Measurements from ENCODE around the gene CD7.

CD7 gene

GRCh38 chr17:82309656-82310570 lies 7.5 kb downstream of the CD7 start:
- WGBS, 2 experiments (ENCODE audit: insufficient coverage in 2 of 2): 90 to 94% methylated on average over 22 to 25 of the region's 27 CpGs
- H3K4me1 ChIP-seq (ENCODE audit: control insufficient read depth, insufficient read depth, low read length, poor library complexity, severe bottlenecking): no peaks in the 10 kb centered on the region
- no peaks in the 10 kb centered on the region for H3K36me3 ChIP-seq (ENCODE audit: control insufficient read depth, insufficient read depth, low read length)
- no peak overlapping the region for H3K27ac ChIP-seq (ENCODE audit: low read depth, low read length, severe bottlenecking)
- H3K4me3 ChIP-seq (ENCODE audit: extremely low read depth, insufficient read depth, low read length, poor library complexity, severe bottlenecking): no peak overlapping the region
- H3K9me3 ChIP-seq (ENCODE audit: control insufficient read depth, low read length): no peaks in the 10 kb centered on the region

GRCh38 chr17:82305727-82306300 lies 11.6 kb downstream of the CD7 start:
- 90 to 93% methylated on average over 11 to 20 of the region's 20 CpGs for WGBS, 2 experiments (ENCODE audit: insufficient coverage in 2 of 2)
- no peaks in the 10 kb centered on the region for H3K9me3 ChIP-seq (ENCODE audit: control insufficient read depth, low read length)
- H3K36me3 ChIP-seq (ENCODE audit: control insufficient read depth, insufficient read depth, low read length): no peaks in the 10 kb centered on the region
- no peak overlapping the region for H3K4me3 ChIP-seq (ENCODE audit: extremely low read depth, insufficient read depth, low read length, poor library complexity, severe bottlenecking)
- H3K4me1 ChIP-seq (ENCODE audit: control insufficient read depth, insufficient read depth, low read length, poor library complexity, severe bottlenecking): peaks cover 8% of the 10 kb centered on the region
- no peak overlapping the region for H3K27ac ChIP-seq (ENCODE audit: low read depth, low read length, severe bottlenecking)

GRCh38 chr17:82304826-82305726 lies 12.3 kb downstream of the CD7 start:
- Histone ChIP-seq H3K27ac (ENCODE audit: low read depth, low read length, severe bottlenecking) (no peak overlapping the region), H3K9me3 (ENCODE audit: control insufficient read depth, low read length) (no peaks in the 10 kb centered on the region), H3K4me1 (ENCODE audit: control insufficient read depth, insufficient read depth, low read length, poor library complexity, severe bottlenecking) (peaks cover 8% of the 10 kb centered on the region), H3K4me3 (ENCODE audit: extremely low read depth, insufficient read depth, low read length, poor library complexity, severe bottlenecking) (no peak overlapping the region), H3K36me3 (ENCODE audit: control insufficient read depth, insufficient read depth, low read length) (no peaks in the 10 kb centered on the region)
- 86 to 88% methylated on average over 19 to 23 of the region's 23 CpGs for WGBS, 2 experiments (ENCODE audit: insufficient coverage in 2 of 2)

GRCh38 chr17:82303944-82304808 lies 13.2 kb downstream of the CD7 start:
- H3K9me3 ChIP-seq (ENCODE audit: control insufficient read depth, low read length): no peaks in the 10 kb centered on the region
- no peak overlapping the region for H3K4me3 ChIP-seq (ENCODE audit: extremely low read depth, insufficient read depth, low read length, poor library complexity, severe bottlenecking)
- 74 to 82% methylated on average over 10 to 14 of the region's 26 CpGs for WGBS, 2 experiments (ENCODE audit: insufficient coverage in 2 of 2)
- H3K36me3 ChIP-seq (ENCODE audit: control insufficient read depth, insufficient read depth, low read length): no peaks in the 10 kb centered on the region
- H3K27ac ChIP-seq (ENCODE audit: low read depth, low read length, severe bottlenecking): no peak overlapping the region
- H3K4me1 ChIP-seq (ENCODE audit: control insufficient read depth, insufficient read depth, low read length, poor library complexity, severe bottlenecking): peaks cover 8% of the 10 kb centered on the region

GRCh38 chr17:82302991-82303943 lies 14.1 kb downstream of the CD7 start:
- H3K4me3 ChIP-seq (ENCODE audit: extremely low read depth, insufficient read depth, low read length, poor library complexity, severe bottlenecking): no peak overlapping the region
- H3K36me3 ChIP-seq (ENCODE audit: control insufficient read depth, insufficient read depth, low read length): no peaks in the 10 kb centered on the region
- 89 to 94% methylated on average over 28 to 32 of the region's 35 CpGs for WGBS, 2 experiments (ENCODE audit: insufficient coverage in 2 of 2)
- no peak overlapping the region for H3K27ac ChIP-seq (ENCODE audit: low read depth, low read length, severe bottlenecking)
- H3K4me1 ChIP-seq (ENCODE audit: control insufficient read depth, insufficient read depth, low read length, poor library complexity, severe bottlenecking): peaks cover 8% of the 10 kb centered on the region
- H3K9me3 ChIP-seq (ENCODE audit: control insufficient read depth, low read length): no peaks in the 10 kb centered on the region

GRCh38 chr17:82302568-82302963 lies 14.8 kb downstream of the CD7 start:
- H3K4me3 ChIP-seq (ENCODE audit: extremely low read depth, insufficient read depth, low read length, poor library complexity, severe bottlenecking): no peak overlapping the region
- no peaks in the 10 kb centered on the region for H3K9me3 ChIP-seq (ENCODE audit: control insufficient read depth, low read length)
- H3K36me3 ChIP-seq (ENCODE audit: control insufficient read depth, insufficient read depth, low read length): no peaks in the 10 kb centered on the region
- 92 to 95% methylated on average over 9 to 14 of the region's 15 CpGs for WGBS, 2 experiments (ENCODE audit: insufficient coverage in 2 of 2)
- no peak overlapping the region for H3K27ac ChIP-seq (ENCODE audit: low read depth, low read length, severe bottlenecking)
- H3K4me1 ChIP-seq (ENCODE audit: control insufficient read depth, insufficient read depth, low read length, poor library complexity, severe bottlenecking): peaks cover 12% of the 10 kb centered on the region

GRCh38 chr17:82301916-82302567 lies 15.4 kb downstream of the CD7 start:
- peaks cover 16% of the 10 kb centered on the region for H3K4me1 ChIP-seq (ENCODE audit: control insufficient read depth, insufficient read depth, low read length, poor library complexity, severe bottlenecking)
- 85 to 90% methylated on average over 17 to 19 of the region's 23 CpGs for whole genome bisulfite sequencing, 2 experiments (ENCODE audit: insufficient coverage in 2 of 2)
- no peaks in the 10 kb centered on the region for H3K9me3 ChIP-seq (ENCODE audit: control insufficient read depth, low read length)
- no peaks in the 10 kb centered on the region for H3K36me3 ChIP-seq (ENCODE audit: control insufficient read depth, insufficient read depth, low read length)
- H3K4me3 ChIP-seq (ENCODE audit: extremely low read depth, insufficient read depth, low read length, poor library complexity, severe bottlenecking): no peak overlapping the region
- H3K27ac ChIP-seq (ENCODE audit: low read depth, low read length, severe bottlenecking): no peak overlapping the region

- Histone ChIP-seq H3K4me1 (ENCODE audit: control insufficient read depth, insufficient read depth, low read length, poor library complexity, severe bottlenecking) (peaks cover 16% of the 10 kb centered on the region), H3K27ac (ENCODE audit: low read depth, low read length, severe bottlenecking) (no peak overlapping the region), H3K36me3 (ENCODE audit: control insufficient read depth, insufficient read depth, low read length) (no peaks in the 10 kb centered on the region), H3K9me3 (ENCODE audit: control insufficient read depth, low read length) (no peaks in the 10 kb centered on the region), H3K4me3 (ENCODE audit: extremely low read depth, insufficient read depth, low read length, poor library complexity, severe bottlenecking) (no peak overlapping the region)
- WGBS, 2 experiments (ENCODE audit: insufficient coverage in 2 of 2): 82 to 93% methylated on average over 7 to 12 of the region's 12 CpGs
Measured at GRCh38 chr17:82301300-82301915, 16.0 kb downstream of the CD7 start.
